Stomach (tissue), 9 donors: ENCODE results near the gene CHTF8. TPM values are rescaled to one million over a fixed set of nuclear protein-coding genes. Genes with fewer than 3 reads are reported as not detected.
A peak's percentile ranks its signal among the peaks of the same experiment; 100 is the strongest.
"Not testable (repeated sequence)": the region's sequence is repeated elsewhere in the genome, so short reads cannot be mapped to it uniquely, and the experiment has no call there.

Experiments used
- DNase-seq, 2 donors: peaks; one replicate each; pipeline versions ENCODE4 v3.0.0 to v3.0.0-alpha.2; 2013 to 2019
- H3K27ac ChIP-seq, 5 donors: fragments of 200-600 bp in 4 of 5; sonication (generic) in 4 of 5; one replicate each; pipeline ENCODE4 v1.5.1; 2013 to 2019; ENCODE audit warnings: mild to moderate bottlenecking in 1 of 5, moderate library complexity in 1 of 5
- H3K27me3 ChIP-seq, 3 donors: fragments of 200-600 bp; sonication (generic); one replicate each; pipeline ENCODE4 v1.5.1; 2017 to 2019; ENCODE audit warnings: mixed run types in 1 of 3
- H3K36me3 ChIP-seq, 4 donors: fragments of 200-600 bp; sonication (generic); 1 replicate in 3 of 4; 2 replicates in 1 of 4; pipeline ENCODE4 v1.5.1; 2016 to 2019
- H3K4me1 ChIP-seq, 4 donors: fragments of 200-600 bp; sonication (generic); one replicate each; pipeline ENCODE4 v1.5.1; 2016 to 2019
- H3K4me3 ChIP-seq, 4 donors: fragments of 200-600 bp; sonication (generic) in 3 of 4; one replicate each; pipeline ENCODE4 v1.5.1; 2016 to 2019; ENCODE audit warnings: mild to moderate bottlenecking in 1 of 4
- H3K9me3 ChIP-seq, 4 donors: fragments of 200-600 bp; sonication (generic); one replicate each; pipeline ENCODE4 v1.5.1; 2016 to 2019
- CTCF ChIP-seq, 7 experiments: fragments of 450-650 bp in 4 of 7; fragments of 200-600 bp in 3 of 7; sonication (generic) in 3 of 7; IDR thresholded peaks; one replicate each; pipeline ENCODE4 v1.5.1; 2016 to 2019; ENCODE audit warnings: antibody characterized with exemption in 7 of 7, control low read depth in 2 of 7, mild to moderate bottlenecking in 1 of 7
- EP300 ChIP-seq: sonication (generic); formaldehyde crosslinking; IDR thresholded peaks from one replicate; pipeline ENCODE4 v1.6.1; 2017; ENCODE audit warnings: antibody characterized with exemption
- POLR2A ChIP-seq, 4 donors: fragments of 450-650 bp; IDR thresholded peaks; one replicate each; pipeline ENCODE4 v1.6.1; 2016; ENCODE audit warnings: antibody characterized with exemption in 4 of 4, control low read depth in 2 of 4, mild to moderate bottlenecking in 1 of 4, moderate library complexity in 1 of 4
- POLR2AphosphoS5 ChIP-seq, 3 donors: sonication (generic); formaldehyde crosslinking; IDR thresholded peaks; one replicate each; pipeline ENCODE4 v1.6.1; 2016; ENCODE audit warnings: antibody characterized with exemption in 3 of 3
- WGBS, 5 donors: extraction: QIAGEN DNeasy Blood & Tissue Kit in 3 of 5; methylation state at CpG; one replicate each; pipeline versions ENCODE4 v1.1.5 to v1.1.7; 2013 to 2018; 5-methylcytosine and 5-hydroxymethylcytosine counted together
- intact Hi-C: fragments of 100-400 bp; cut with DNase I; formaldehyde crosslinking; loops from one replicate; pipeline ENCODE4 v1.15.1; 2023; ENCODE audit warnings: low total_unique reads
- polyA plus RNA-seq, 3 donors: library from polyadenylated mRNA; stranded (reverse); fragments of 200-250 nt; gene quantifications; one replicate each; pipeline ENCODE4 v1.2.3, GENCODE V29; 2013
- total RNA-seq, 5 donors: library from RNA; depleted of rRNA; stranded (reverse); fragments of >200 nt; gene quantifications; one replicate each; pipeline versions ENCODE4 v1.1.0 to v1.2.3, GENCODE V29; 2014 to 2016
- donor health status: healthy with polysubstance abuse.
- donor health status: Bipolar disorder and iron deficiency.
- donor health status: healthy.

The CHTF8 gene
- total and polyA plus RNA-seq, 8 donors, result 12.3 to 83.2 (median 48.9) TPM

- Histone ChIP-seq H3K27ac (no peak overlapping the region), H3K27me3 (no peaks in the 10 kb centered on the region), H3K9me3 (no peaks in the 10 kb centered on the region), H3K36me3 (peaks cover 47 to 100% (median 99%) of the 10 kb centered on the region in 4 donors), H3K4me1 (no peaks in the 10 kb centered on the region), H3K4me3 (no peak overlapping the region)
- 79 to 90% (median 87%) methylated on average over 3 of the region's 3 CpGs for WGBS, 5 donors
- no peak for DNase-seq
- TF ChIP-seq POLR2A (IDR thresholded peaks at IDR 0.05), result no peak
- no peak for TF ChIP-seq POLR2AphosphoS5 (IDR thresholded peaks at IDR 0.05)
- no peak for TF ChIP-seq CTCF (IDR thresholded peaks at IDR 0.05)
- no peak for TF ChIP-seq EP300
- intact Hi-C loops, result no loop called here
Observed at GRCh38 chr16:69157196-69157595, 24.8 kb upstream of the CHTF8 start.

DNA sequence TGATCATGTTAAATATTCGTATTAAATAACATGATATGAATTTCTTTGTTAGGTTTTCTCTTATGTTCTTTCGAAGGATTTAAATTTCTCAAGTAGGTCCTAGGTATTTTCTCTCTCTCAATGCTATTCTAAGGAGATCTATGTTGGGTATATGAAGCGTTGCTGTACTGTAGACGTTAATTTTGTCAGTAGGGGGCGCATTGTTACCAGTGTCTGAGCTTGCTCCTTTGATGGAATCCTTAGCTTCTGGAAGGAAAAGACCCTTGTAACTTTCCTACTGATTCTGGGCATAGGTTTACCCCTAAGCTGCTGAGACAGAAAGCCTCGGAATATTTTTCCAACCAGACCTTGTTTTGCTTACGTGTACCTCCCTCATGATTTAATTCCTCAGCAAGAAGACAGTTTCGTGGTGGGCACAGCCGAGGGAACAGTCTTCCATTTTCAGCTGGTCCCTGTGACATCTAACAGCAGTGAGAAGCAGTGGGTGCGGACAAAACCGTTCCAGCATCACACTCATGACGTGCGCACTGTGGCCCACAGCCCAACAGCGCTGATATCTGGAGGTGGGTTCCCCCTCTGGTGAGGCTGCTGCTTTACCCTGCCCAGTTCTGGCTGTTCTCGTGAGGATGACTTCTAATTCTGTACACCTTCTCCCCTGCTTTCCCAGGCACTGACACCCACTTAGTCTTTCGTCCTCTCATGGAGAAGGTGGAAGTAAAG is 17.9 kb upstream of the CHTF8 start:
- peak; percentile 53 to 92 for DNase-seq
- Histone ChIP-seq H3K27me3 (no peaks in the 10 kb centered on the region), H3K36me3 (peaks cover 27 to 95% (median 83%) of the 10 kb centered on the region in 4 donors), H3K4me3 (no peak overlapping the region), H3K4me1 (peaks cover 0 to 8% (median 2%) of the 10 kb centered on the region in 4 donors), H3K9me3 (no peaks in the 10 kb centered on the region), H3K27ac (no peak overlapping the region)
- TF ChIP-seq CTCF (IDR thresholded peaks at IDR 0.05), result peak in 5 of 7 experiments; percentile 59 to 82 (median 63)
- peak in 1 of 3 donors; percentile 24 for TF ChIP-seq POLR2AphosphoS5 (IDR thresholded peaks at IDR 0.05)
- no peak for TF ChIP-seq POLR2A (IDR thresholded peaks at IDR 0.05)
- WGBS, 5 donors, result 59 to 66% (median 64%) methylated on average over 16 of the region's 16 CpGs
- intact Hi-C loops, result loop anchor here (5.0 kb wide), 1 partner anchor 137 kb away; no protein-coding TSS in a partner anchor

DNA sequence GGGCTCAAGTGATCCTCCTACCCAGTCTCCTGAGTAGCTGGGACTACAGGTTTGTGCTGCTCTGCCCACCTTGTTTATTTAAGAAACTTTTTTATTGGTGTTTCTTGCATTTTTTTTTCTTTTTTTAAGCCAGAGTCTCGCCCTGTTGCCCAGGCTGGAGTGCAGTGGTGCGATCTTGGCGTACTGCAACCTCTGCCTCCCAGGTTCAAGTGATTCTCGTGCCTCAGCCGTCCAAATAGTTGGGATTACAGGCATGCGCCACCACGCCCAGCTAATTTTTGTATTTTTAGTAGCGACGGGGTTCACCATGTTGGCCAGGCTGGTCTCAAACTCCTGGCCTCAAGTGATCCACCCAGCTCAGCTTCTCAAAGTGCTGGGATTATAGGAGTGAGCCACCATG is 17.2 kb upstream of the CHTF8 start:
- not testable (repeated sequence) for DNase-seq, H3K9me3 ChIP-seq, H3K27ac ChIP-seq, H3K4me3 ChIP-seq, H3K27me3 ChIP-seq
- intact Hi-C loops, result loop anchor here (5.0 kb wide), 1 partner anchor 138 kb away; no protein-coding TSS in a partner anchor
- H3K36me3 ChIP-seq, result peaks cover 21 to 95% (median 83%) of the 10 kb centered on the region in 4 donors
- H3K4me1 ChIP-seq, result peaks cover 0 to 12% (median 4%) of the 10 kb centered on the region in 4 donors
- 86 to 90% (median 86%) methylated on average over 9 of the region's 9 CpGs for WGBS, 5 donors

- peaks cover 0 to 12% (median 4%) of the 10 kb centered on the region in 4 donors for H3K4me1 ChIP-seq
- H3K9me3 ChIP-seq, result no peaks in the 10 kb centered on the region
- peaks cover 21 to 95% (median 83%) of the 10 kb centered on the region in 4 donors for H3K36me3 ChIP-seq
- no peaks in the 10 kb centered on the region for H3K27me3 ChIP-seq
- WGBS, 5 donors, result 30 to 67% (median 46%) methylated on average over 4 of the region's 4 CpGs
- DNase-seq, result peak in 1 of 2 donors; percentile 56
- intact Hi-C loops, result no loop called here
- TF ChIP-seq POLR2AphosphoS5 (IDR thresholded peaks at IDR 0.05), result peak in 1 of 3 donors; percentile 23
- no peak for TF ChIP-seq POLR2A (IDR thresholded peaks at IDR 0.05)
- peak overlapping the region in 4 of 5 donors; percentile 24 to 64 (median 58) for H3K27ac ChIP-seq
- H3K4me3 ChIP-seq, result no peak overlapping the region
Observed at GRCh38 chr16:69145658-69146057, 13.3 kb upstream of the CHTF8 start.

DNA sequence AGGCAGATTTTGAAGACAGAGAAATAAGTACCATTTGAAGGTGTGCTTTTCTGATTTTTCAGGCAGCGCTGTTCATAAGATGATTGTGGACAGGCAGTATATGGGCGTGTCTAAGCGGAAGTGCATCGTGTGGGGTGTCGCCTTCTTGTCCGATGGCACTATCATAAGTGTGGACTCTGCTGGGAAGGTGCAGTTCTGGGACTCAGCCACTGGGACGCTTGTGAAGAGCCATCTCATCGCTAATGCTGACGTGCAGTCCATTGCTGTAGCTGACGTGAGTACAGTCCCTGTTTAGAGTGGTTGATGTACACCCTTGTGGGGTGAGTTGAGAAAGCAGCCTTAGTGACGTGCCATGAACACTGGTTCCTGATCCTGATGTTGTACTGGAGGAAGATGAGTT is 10.7 kb upstream of the CHTF8 start:
- Histone ChIP-seq H3K36me3 (peaks cover 19 to 99% (median 87%) of the 10 kb centered on the region in 4 donors), H3K27me3 (no peaks in the 10 kb centered on the region), H3K9me3 (no peaks in the 10 kb centered on the region), H3K4me1 (peaks cover 0 to 9% (median 4%) of the 10 kb centered on the region in 4 donors), H3K27ac (no peak overlapping the region), H3K4me3 (no peak overlapping the region)
- DNase-seq, result no peak
- intact Hi-C loops, result no loop called here
- TF ChIP-seq CTCF (IDR thresholded peaks at IDR 0.05), result no peak
- TF ChIP-seq EP300, result no peak
- TF ChIP-seq POLR2A (IDR thresholded peaks at IDR 0.05), result no peak
- no peak for TF ChIP-seq POLR2AphosphoS5 (IDR thresholded peaks at IDR 0.05)
- WGBS, 5 donors, result 90 to 93% (median 92%) methylated on average over 11 of the region's 11 CpGs
